Endometrial microvascular endothelial cells (primary cell): Measurements from ENCODE around the gene OR10G2. TPM values are rescaled to one million over a fixed set of nuclear protein-coding genes. Genes with fewer than 3 reads are reported as not detected.
"Not testable (repeated sequence)": the region's sequence is repeated elsewhere in the genome, so short reads cannot be mapped to it uniquely, and the experiment has no call there.

Experiments used
- in situ Hi-C: cut with HindIII; loops from 2 replicates; pipeline ENCODE4 v1.10.0; 2017; ENCODE audit warnings: low sequenced_read_pairs, low pct_unique_long_range_greater_than_20kb; ENCODE audit errors: inconsistent ontology term
- total RNA-seq: library from RNA; depleted of rRNA; stranded (reverse); fragments of >200 nt; gene quantifications from one replicate; pipeline ENCODE4 v1.2.3, GENCODE V29; 2015; ENCODE audit errors: inconsistent ontology term

OR10G2 gene, protein sequence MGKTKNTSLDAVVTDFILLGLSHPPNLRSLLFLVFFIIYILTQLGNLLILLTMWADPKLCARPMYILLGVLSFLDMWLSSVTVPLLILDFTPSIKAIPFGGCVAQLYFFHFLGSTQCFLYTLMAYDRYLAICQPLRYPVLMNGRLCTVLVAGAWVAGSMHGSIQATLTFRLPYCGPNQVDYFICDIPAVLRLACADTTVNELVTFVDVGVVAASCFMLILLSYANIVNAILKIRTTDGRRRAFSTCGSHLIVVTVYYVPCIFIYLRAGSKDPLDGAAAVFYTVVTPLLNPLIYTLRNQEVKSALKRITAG
- not detected for total RNA-seq

DNA sequence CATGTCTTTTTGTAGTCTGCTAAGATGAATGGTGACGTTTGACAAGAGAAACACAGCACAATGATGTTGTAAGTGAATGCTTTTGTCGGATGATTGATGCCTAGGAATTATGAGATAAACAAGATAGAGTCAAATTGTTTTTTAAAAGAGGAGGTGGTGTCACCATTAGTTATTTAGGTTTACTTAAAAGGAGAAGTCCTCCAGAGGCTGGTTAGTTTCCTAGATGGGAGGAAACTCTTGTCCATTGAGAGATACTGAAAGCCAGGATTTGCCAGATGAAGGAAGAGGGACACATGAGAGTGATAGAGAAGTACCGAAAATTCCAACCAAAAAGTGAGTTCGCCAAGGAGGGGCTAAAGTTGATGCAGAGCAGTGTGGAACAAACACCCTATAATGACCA is at the start of gene OR10G2:
OR10G2 (minus strand) TSS at position 101 of the 400 bp plus-strand sequence; CDS start at position 3, 98 bp downstream.
- in situ Hi-C loops: no loop called here

DNA sequence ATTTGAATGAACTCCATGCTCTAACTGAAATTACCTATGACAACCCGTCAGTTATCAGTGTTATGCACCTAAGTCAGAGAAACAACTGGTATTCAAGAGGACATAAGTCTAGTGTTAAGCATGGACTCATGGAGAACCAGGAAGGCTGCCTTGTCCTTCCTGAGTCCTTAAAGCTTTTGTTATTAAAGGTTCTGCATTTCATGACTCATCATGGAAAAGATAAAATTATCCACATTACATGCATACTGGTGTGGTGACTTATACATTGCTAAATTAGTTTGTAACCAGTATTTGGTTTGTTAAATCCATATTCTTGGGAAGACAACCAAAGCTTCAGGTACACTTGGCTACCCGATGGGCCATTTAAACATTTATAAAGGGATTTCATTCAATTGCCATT is 45.3 kb upstream of the OR10G2 start:
- in situ Hi-C loops: no loop called here

DNA sequence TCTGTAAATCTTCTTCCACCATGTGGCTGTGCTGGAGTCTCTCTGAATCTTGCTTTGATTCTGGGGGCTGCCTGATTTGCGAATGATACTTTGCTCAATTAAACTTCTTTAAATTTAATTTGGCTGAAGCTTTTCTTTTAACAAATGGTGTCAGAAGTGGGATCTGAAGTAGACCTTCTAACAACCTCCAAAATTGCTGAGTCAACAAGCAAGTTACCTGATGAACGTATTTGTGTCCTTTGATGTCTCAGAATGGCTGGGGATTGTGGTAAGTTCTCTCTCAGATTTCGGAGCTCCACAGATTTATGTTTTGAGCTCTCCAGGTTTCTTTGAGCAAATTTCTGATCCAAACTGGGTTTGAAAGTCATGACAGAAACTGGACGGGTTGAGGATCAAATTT is 40.8 kb upstream of the OR10G2 start:
- in situ Hi-C loops: no loop called here

DNA sequence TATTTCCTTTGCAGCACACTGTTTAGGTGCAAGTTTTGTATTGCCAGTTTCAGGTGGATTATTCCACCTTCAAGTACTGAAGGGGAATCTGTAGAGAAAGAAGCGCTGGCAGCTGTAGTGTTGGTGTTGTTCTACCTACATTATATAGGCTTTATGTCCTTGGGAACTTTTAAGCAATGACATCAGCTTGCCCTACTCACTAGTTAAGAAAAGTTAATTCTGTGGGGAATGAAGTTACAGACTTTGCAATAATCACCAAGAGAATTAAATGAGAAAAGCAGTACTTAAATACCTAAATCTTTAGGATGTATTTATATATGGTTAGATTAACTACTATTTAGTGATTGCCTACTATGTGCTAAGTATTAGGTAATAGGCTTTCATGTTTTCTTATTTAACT is 39.0 kb upstream of the OR10G2 start, which contains the start of gene OR4E1:
OR4E1 (minus strand) TSS at position 101 of the 400 bp plus-strand sequence. CDS start 2,883 bp downstream, outside the sequence.
- in situ Hi-C loops: no loop called here

DNA sequence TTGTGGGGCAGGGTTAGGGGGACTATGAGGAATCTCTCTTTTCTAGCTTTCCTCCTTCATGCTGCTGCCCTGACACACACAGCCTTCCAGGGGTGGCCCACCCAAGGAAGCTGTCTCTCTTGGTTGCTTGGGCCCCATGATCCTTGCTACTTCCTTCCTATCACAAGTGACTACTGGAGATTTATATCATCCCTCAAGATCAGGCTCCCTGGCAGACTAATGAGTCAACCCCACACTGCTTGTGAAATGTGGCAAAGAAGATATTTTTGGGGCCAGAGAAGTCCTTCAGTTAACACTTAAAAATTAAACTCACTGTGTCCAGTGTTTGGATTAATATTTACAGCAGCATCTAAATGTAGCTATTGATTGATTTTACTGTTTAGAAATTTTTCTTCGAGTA is 37.4 kb upstream of the OR10G2 start:
- in situ Hi-C loops: no loop called here

DNA sequence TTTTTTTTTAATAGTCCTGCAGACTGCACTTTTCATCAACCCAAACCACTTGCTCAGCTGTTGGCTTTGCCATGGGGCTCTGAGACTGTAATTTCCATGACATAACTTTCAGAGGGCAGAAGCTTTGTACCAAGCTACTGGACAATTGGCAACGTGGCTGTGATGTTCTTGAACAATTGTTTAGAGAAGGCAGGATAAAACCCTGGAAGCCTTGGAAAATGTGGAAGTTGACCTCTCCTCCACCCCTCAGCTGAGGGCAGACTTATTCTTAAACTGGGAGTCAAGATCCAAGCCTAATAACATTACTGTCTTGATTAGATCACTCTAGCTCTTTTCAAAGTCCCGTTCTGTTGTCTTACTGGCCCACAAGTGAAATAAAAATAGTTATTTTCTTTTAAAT is 36.6 kb upstream of the OR10G2 start:
- in situ Hi-C loops: no loop called here

DNA sequence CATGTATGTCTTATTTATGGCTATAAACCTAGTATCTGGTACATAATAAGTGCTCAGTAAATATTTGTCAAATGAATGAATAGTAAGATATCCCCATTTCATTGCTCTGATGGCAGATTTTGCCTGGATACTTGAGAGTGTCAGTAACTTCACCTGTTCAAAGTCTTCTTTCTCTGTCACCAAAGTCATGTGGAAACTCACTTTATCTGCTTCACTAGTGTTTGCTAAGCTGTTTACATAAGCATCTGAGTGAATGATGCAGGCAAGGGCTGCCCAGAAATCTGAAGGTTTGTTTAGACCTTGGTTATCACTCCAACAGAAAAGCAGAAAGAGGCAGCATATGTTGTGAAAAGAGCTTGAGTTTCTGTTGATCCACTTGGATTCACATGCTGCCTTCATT is 34.5 kb upstream of the OR10G2 start:
- in situ Hi-C loops: no loop called here

DNA sequence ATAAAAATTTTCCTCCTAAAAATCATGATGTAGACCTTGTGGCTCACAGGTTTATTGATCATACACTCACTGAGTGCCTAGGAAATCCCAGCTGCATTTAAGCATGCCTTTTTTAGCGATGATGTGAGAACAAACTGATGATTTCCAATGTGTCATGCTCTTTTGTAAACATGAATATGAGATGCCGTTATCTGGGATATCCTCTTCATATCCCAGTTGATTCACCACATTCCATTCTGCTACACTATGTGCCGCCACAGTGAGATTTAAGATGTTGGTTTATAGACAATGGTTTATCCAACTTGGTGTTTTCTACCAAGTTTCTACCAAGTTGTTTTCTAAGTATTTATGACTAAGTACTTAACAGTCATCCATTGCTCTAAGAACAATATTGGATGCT is 33.6 kb upstream of the OR10G2 start:
- in situ Hi-C loops: no loop called here

DNA sequence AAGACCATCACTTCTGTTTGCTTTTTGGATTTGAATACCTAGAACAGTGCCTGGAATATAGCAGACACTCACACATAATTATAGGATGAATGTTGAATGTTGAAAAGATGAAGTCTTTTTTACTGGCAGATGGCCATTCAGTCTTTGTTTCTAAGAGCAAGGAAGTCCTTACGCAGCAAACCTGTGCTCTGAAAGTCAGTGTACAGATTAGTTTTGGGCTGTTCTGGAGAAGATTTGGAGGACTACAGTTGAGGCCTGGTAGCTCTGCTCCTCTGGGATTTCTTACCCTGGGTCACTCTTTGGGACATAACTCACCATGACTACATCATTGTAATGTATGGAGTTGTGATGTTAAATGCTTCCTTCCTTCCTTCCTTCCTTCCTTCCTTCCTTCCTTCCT is 22.2 kb upstream of the OR10G2 start:
- in situ Hi-C loops: no loop called here

DNA sequence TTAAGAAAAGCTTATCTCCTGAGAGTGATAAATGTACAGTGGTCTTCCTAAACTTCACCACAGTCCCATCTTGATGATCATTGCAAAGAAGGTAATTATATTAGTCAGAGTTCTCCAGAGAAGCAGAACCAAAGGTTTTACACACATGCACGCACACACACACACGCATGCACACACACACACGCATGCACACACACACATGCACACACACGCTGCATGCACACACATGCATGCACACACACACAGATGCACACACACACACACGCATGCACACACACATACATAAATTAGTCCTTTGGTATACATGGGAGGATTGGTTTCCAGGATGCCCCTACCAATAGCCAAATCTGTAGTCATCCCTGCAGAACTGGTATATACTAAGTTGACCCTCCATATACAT is 19.5 kb upstream of the OR10G2 start:
- in situ Hi-C loops: no loop called here

DNA sequence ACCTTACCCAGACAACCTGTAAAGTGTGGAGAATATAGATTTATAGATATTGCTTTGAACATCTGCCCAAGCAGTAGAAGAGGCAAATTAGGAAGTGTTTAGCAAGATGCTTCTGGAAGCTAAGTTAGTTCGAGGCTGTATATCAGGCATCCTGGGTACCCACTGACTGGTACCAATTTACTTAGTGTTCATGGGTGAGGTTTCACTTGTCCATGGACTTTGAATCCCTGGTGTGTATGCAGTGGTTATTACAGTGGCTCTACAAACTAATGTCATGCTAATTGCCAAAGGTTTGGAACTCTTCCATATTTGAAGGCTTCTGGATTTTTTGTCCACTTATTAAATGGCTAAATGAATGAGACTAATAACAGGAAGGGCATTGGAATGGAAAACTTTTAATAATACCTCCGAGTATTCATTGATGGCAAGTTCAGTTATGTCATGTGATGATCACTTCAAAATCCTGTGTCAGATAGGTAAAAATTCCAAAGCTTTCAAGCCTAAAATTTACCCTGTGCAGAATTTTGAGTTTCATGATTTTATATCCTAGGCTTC is 18.7 kb upstream of the OR10G2 start, which contains the start of gene OR4E2:
OR4E2 (plus strand) TSS at position 505 of the 555 bp plus-strand sequence. CDS start 11,248 bp downstream, outside the sequence.
- in situ Hi-C loops: no loop called here

DNA sequence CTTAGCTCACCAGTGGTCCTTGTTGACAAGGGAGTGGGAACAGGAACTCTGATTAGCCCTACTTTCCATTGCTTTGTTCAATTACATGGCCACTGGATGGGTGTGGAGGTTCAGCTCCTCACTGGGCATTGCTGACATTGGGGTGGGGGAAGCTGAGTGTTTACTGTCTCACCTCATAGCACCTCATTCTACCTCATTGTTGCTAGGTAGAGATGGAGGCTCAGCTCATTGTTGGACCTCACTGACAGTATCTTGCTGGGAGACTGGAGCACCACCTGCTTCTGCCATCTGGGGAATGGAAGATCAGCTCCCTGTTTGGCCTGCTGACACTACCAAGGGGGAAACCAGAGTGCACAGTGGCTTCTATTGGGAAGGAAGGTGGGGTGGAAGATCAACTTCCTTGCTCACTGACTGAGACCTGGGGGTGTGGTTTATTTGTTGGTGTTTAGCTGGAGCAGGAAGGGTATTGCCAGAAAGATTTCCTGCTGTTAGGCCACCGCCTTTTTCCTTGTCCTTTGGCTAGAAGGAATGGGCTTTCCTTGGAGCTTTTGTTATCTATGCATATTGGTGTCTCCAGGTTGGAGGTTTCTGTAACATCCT is 17.6 kb upstream of the OR10G2 start:
- in situ Hi-C loops: no loop called here

DNA sequence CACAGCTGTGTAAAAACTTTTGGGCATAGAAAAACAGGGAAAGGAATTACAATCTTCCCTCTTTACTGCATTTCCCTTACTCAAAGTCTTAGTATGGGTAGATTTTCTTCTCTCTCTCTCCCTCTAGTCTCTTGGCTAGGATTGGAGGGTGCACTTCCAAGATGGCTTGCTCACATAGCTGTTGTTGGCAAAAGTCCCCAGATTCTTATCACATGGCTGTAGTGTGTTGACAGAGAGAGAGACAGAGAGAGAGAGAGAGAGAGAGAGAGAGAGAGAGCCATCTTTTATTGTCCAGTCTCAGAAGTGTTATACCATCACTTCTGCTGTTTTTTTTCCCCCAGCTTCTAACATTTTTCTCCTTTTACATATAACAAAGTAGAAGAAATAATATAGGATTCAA is 12.6 kb upstream of the OR10G2 start:
- in situ Hi-C loops: no loop called here

DNA sequence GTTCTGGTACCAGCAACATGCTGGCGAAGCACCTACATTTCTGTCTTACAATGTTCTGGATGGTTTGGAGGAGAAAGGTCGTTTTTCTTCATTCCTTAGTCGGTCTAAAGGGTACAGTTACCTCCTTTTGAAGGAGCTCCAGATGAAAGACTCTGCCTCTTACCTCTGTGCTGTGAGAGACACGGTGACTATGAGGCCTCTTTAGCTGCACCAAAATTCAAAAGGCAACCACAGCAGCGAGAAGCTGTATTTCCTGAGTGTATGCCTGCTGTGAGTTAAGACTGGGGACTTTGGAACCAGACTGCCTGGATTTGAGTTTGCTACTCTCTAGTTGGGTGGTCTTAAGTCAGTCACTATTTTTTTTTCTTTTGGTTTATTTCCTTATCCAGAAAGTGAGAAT is 8.7 kb upstream of the OR10G2 start:
- in situ Hi-C loops: no loop called here

DNA sequence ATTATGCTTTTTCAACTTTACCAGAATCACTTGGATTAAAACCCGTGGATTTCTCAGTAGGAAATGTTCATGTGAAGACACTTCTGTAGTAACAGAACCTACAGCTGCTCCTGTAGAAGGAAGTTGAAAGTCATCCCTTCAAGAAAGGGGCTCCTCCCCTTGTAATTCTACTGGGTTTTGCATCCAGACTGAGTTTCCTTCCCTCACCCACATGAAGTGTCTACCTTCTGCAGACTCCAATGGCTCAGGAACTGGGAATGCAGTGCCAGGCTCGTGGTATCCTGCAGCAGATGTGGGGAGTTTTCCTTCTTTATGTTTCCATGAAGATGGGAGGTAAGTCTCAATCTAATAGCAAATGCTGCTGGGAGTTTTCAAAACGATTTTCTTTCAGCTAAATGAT is 7.9 kb upstream of the OR10G2 start:
- in situ Hi-C loops: no loop called here

DNA sequence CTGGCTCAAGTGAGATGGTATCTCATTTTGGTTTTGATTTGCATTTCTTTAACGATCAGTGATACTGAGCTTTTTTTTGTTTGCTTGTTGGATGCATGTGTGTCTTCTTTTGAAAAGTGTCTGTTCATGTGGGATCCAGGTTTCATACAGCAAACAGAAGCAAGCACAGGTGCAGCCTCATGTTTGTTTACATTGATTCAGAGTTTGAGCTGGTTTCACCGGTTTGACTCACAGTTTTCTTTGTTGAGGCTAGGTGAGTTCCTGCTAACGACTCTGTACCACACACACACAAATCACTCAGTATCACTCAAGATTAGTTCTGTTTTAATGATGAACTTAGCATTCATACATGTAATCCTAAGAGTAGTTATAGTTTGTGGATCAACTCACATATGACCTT is 3.7 kb downstream of the OR10G2 start:
- in situ Hi-C loops: no loop called here

DNA sequence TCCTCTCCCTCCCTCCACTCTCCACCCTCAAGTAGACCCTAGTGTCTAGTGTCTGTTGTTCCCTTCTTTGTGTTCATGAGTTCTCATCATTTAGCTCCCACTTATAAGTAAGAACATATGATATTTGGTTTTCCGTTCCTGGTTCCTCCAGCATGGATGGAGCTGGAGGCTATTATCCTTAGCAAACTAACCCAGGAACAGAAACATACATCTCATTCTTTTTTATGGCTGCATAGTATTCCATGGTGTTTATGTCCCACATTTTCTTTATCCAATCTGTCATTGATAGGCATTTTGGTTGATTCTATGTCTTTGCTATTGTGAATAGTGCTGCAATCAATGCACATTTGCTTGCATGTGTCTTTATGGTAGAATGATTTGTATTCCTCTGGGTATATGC is 4.2 kb downstream of the OR10G2 start:
- in situ Hi-C loops: not testable (repeated sequence)

DNA sequence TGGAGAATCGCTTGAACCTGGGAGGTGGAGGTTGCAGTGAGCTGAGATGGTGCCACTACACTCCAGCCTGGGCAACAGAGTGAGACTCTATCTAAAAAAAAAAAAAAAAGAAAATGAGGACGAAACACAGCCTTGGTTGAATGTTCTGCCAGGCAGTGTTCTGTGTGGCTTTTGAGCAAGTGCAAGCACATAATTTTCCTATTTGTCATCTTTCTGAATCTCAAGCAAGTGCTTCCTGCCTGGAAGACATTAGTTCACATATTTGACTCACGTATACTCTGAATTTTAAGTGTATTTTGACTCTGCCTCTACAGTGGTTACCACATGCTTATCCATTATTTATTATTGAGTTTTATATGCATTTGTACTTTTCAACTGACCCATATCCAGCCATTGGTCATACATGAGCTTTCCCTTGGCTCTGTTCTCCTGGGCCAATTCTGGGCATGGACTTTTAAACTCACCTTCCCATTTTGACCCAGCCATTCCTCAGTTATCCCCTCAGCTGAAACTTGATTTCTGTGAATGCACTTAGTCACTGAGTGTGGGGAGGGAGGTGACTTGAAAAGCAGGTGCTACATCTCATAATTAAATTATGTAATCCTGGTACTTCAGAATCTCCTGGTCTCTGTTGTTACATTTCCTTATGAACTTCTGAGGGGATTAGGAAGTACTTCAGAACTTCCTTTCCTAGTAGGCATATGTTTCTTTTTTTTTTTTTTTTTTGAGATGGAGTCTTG is 8.1 kb downstream of the OR10G2 start:
- in situ Hi-C loops: no loop called here

DNA sequence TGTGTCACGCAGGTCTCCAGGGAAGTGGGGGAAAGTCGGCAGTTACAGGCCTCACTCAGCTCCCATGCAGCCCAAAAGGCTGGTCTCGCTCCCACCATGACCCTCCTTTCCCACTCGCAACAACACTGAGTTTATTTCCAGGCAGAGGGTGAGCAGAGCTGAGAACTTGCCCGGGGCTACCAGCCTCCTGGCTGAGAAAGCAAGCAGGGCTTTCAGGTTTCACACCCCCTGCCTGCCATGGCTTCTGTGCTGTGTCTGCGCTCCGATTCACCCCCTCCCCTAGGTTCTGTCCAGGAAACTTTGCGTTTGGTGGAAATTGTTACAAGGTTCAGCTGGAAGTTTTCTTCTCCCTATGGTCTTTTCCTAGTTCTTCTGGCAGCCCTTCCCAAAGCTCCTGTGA is 17.1 kb downstream of the OR10G2 start:
- in situ Hi-C loops: no loop called here

DNA sequence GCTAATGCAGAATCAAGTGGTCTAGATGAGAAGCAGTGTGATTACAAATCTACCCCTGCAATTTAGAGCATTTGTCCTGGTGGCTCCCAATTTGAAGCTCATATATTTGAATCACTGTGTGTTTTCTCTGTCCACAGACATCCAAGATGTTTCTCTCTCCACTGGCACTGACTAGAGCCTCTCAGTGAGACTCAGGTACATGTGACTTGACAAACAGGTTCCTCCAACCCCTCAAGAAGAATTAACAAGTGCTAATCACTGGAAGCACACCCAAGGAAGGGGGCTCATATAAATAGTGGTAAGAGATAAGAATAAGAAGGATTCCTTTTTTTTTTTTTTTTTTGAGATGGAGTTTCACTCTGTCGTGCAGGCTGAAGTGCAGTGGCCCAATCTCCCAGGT is 20.5 kb downstream of the OR10G2 start:
- in situ Hi-C loops: no loop called here
